SIG-M5 treated with dmso at 0.1 percent for 504 hours (cell line): Measurements from ENCODE around the gene CHCHD3.
"Not testable (repeated sequence)": the region's sequence is repeated elsewhere in the genome, so short reads cannot be mapped to it uniquely, and the experiment has no call there.

Source experiments
- DNase-seq: peaks from one replicate; lab custom pipeline; 2025; ENCODE audit not compliant: unreplicated experiment; lab: John Stamatoyannopoulos, UW

The CHCHD3 gene

GRCh38 chr7:132910657-132911056 is 171.2 kb downstream of the CHCHD3 start:
- DNase-seq: no peak

- DNase-seq: no peak
Observed at GRCh38 chr7:132907380-132907940, 174.4 kb downstream of the CHCHD3 start.

- no peak for DNase-seq
Observed at GRCh38 chr7:132906193-132906835, 175.6 kb downstream of the CHCHD3 start.

- DNase-seq: not testable (repeated sequence)
Observed at GRCh38 chr7:132905136-132905535, 176.8 kb downstream of the CHCHD3 start.

GRCh38 chr7:132904209-132904608 is 177.7 kb downstream of the CHCHD3 start:
- no peak for DNase-seq

GRCh38 chr7:132902294-132902693 is 179.6 kb downstream of the CHCHD3 start:
- not testable (repeated sequence) for DNase-seq

- DNase-seq: no peak
Observed at GRCh38 chr7:132901241-132901640, 180.6 kb downstream of the CHCHD3 start.

- no peak for DNase-seq
Observed at GRCh38 chr7:132899833-132900232, 182.1 kb downstream of the CHCHD3 start.

- not testable (repeated sequence) for DNase-seq
Observed at GRCh38 chr7:132898641-132899175, 183.2 kb downstream of the CHCHD3 start.

- DNase-seq: no peak
Observed at GRCh38 chr7:132897093-132897687, 184.7 kb downstream of the CHCHD3 start.

- DNase-seq: no peak
Observed at GRCh38 chr7:132895231-132895630, 186.7 kb downstream of the CHCHD3 start.

GRCh38 chr7:132893560-132893959 is 188.3 kb downstream of the CHCHD3 start:
- DNase-seq: no peak

GRCh38 chr7:132892744-132893143 is 189.1 kb downstream of the CHCHD3 start:
- DNase-seq: not testable (repeated sequence)

- DNase-seq: no peak
Observed at GRCh38 chr7:132891554-132891953, 190.3 kb downstream of the CHCHD3 start.

- no peak for DNase-seq
Observed at GRCh38 chr7:132882714-132883428, 199.0 kb downstream of the CHCHD3 start.

GRCh38 chr7:132881317-132881716 is 200.6 kb downstream of the CHCHD3 start:
- no peak for DNase-seq

- no peak for DNase-seq
Observed at GRCh38 chr7:132879579-132879978, 202.3 kb downstream of the CHCHD3 start.

GRCh38 chr7:132878204-132878919 is 203.5 kb downstream of the CHCHD3 start:
- no peak for DNase-seq

GRCh38 chr7:132877573-132877972 is 204.3 kb downstream of the CHCHD3 start:
- DNase-seq: no peak

GRCh38 chr7:132876576-132876975 is 205.3 kb downstream of the CHCHD3 start:
- DNase-seq: no peak

- no peak for DNase-seq
Observed at GRCh38 chr7:132872034-132872433, 209.9 kb downstream of the CHCHD3 start.
